Omental fat pad (tissue), 4 donors: ENCODE data around the gene N4BP2L2. TPM values are rescaled to one million over a fixed set of nuclear protein-coding genes. Genes with fewer than 3 reads are reported as not detected.
A peak's percentile ranks its signal among the peaks of the same experiment; 100 is the strongest.

Source experiments
- ATAC-seq: fragments of 150-250 bp; one replicate; pipeline ENCODE4 v1.9.1; 2016; ENCODE audit warnings: mild to moderate bottlenecking, moderate library complexity; ENCODE audit not compliant: low FRiP score
- DNase-seq: peaks from one replicate; pipeline ENCODE4 v3.0.0-alpha.2; 2019; ENCODE audit warnings: low spot score
- total RNA-seq, 4 donors: library from RNA; depleted of rRNA; stranded (reverse); fragments of >200 nt; gene quantifications; one replicate each; pipeline ENCODE4 v1.1.0, GENCODE V29; 2016
- TF ChIP-seq, protein P1 (sequence below), 3 donors: fragments of 450-650 bp; IDR thresholded peaks; one replicate each; pipeline ENCODE4 v1.5.1; 2016 to 2017; ENCODE audit warnings: antibody characterized with exemption in 3 of 3, mild to moderate bottlenecking in 3 of 3, moderate library complexity in 2 of 3

N4BP2L2 gene
- total RNA-seq, 4 donors from 2014 or later, result 95.2 to 202 (median 136) TPM

DNA sequence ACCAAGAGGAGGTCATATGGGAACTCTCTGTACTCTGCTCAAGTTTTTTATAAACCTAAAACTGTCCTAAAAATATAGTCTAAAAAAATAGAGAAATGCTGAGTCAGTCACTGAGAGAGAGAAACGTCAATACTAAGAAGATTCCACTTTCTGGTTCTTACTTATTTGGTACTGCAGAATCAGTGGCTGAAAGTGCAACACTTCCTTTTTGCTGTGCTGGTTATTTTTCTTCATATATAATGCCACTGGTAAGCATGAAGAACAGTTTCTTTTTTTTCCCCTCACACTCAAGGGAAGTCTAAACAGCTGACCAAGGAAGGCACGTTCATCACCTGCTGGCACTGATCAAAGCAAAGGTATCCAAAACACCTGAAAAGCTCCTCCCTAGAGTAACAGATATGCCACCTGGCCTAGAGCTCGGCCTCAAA is 66.4 kb downstream of the N4BP2L2 start:
- ATAC-seq, result no peak
- no peak for DNase-seq
- TF ChIP-seq, protein P1, sequence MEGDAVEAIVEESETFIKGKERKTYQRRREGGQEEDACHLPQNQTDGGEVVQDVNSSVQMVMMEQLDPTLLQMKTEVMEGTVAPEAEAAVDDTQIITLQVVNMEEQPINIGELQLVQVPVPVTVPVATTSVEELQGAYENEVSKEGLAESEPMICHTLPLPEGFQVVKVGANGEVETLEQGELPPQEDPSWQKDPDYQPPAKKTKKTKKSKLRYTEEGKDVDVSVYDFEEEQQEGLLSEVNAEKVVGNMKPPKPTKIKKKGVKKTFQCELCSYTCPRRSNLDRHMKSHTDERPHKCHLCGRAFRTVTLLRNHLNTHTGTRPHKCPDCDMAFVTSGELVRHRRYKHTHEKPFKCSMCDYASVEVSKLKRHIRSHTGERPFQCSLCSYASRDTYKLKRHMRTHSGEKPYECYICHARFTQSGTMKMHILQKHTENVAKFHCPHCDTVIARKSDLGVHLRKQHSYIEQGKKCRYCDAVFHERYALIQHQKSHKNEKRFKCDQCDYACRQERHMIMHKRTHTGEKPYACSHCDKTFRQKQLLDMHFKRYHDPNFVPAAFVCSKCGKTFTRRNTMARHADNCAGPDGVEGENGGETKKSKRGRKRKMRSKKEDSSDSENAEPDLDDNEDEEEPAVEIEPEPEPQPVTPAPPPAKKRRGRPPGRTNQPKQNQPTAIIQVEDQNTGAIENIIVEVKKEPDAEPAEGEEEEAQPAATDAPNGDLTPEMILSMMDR (IDR thresholded peaks at IDR 0.05), result no peak

DNA sequence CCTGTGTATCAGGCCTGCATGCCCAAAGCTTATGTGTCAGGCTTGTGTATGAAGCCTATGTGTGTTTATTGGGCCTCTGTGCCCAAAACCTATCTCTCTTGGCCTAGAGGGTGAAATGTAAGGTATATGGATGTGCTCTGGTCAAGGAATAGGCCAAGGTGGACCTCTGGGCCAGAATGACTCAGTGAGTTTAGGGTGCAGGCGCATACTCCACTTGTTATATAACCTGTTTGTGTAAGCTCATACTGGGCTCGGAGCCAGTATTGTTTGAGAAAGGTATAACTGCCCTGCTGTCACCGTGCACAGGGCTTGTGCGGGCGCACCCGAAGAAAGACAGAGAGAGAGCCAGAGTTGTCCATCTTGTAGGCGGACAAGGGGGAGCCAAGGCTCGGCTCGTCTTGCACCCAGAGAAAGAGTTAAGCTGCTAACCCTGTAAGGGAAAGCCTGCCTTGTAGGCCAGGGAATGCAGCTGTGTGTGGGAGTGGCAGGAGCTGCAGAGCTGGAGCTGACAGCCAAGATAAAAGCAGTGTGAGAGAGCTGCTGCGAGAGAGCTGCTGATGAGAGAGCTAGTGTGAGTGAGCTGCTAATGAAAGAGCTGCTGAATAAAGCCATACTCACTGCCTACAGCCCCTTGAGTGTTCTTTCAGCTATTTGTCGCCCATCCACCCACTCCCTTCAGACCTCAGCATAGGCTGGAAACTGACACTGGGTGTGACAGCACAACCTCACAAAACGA is 67.2 kb downstream of the N4BP2L2 start:
- TF ChIP-seq, protein P1 (IDR thresholded peaks at IDR 0.05), result no peak
- ATAC-seq (peak; percentile 53), DNase-seq (no peak)

DNA sequence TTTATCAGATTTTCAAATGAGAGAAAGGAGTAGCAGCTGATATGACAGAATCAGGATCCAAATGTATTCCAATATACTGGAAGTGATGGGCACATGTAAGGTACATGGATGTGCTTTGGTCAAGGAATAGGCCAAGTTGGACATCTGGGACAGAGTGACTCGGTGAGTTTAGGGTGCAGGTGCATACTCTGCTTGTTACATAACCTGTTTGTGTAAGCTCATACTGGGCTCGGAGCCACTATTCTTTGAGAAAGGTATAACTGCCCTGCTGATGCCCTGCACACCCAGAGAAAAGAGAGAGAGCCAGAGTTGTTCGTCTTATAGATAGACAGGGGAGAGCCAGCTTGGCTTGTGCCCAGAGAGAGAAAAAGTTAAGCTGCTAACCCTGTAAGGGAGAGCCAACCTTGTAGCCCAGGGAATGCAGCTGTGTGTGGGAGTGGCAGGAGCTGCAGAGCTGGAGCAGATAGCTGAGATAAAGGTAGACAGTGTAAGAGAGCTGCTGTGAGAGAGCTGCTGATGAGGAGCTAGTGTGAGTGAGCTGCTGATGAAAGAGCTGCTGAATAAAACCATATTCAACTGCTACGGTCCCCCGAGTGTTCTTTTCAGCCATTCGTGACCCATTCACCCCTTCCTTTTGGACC is 70.0 kb downstream of the N4BP2L2 start:
- DNase-seq (no peak), ATAC-seq (no peak)
- TF ChIP-seq, protein P1 (IDR thresholded peaks at IDR 0.05), result no peak

DNA sequence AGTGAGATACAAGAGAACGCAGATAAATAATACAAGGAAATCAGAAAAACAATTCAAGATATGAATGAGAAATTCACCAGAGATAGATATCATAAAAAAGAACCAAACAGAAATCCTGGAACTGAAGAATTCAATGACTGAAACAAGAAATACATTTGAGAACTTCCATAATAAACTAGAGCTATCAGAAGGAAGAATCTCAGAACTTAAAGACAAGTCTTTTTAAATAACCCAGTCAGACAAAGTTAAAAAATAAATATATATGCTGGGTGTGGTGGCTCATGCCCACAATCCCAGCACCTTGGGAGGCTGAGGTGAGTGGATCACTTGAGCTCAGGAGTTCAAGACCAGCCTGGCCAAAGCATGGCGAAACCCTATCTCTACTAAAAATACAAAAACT is 82.0 kb downstream of the N4BP2L2 start:
- ATAC-seq, result no peak
- TF ChIP-seq, protein P1 (IDR thresholded peaks at IDR 0.05), result no peak
- no peak for DNase-seq

DNA sequence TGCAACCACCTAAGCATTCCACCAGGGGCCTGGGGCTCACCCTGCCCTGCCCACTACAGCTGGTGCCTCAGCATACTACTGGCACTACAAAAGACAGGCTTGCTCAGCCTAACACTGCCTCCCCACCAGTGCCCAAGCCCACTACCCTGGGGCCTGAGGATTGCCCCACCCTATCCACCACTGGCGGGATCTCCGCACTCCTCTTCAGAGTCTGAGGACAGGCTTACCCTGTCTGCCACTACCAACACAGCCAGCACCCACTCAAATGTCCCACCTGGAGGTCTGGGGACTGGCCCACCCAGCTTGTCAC is 83.0 kb downstream of the N4BP2L2 start:
- TF ChIP-seq, protein P1 (IDR thresholded peaks at IDR 0.05), result no peak
- peak; percentile 23 for ATAC-seq
- no peak for DNase-seq

DNA sequence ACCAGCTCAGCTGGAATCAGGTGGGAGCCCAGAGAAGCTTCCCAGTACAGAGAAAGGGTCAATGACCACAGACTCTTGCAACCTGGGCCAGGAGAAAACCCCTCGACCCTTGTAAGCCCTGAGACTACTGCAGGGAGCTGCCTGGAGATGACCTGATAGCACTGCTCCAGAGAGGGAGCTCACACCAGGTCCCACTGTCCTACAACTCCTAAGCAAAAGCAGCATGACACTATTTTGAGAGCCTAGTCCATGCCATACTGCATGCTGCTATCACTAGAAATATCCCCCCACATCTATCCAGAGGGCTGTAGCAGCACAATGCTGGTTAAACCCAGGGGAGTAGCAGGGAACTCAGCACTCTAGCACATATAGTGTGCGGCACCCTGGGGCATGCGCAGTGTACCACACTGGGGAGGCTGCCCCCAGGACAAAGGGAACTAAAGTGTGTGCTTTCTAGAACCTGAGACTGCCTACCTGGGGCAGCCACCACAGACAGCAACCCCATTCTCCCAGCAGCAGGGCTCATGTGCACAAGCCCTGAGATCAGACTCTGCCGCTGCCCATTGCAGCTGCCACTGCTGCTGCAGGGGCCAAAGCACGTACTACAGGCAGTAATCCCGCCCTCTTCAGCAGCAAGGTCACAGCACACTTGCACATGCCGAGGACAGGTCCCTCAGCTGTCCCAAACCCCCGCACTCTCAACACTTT is 83.6 kb downstream of the N4BP2L2 start:
- TF ChIP-seq, protein P1 (IDR thresholded peaks at IDR 0.05), result no peak
- DNase-seq, result no peak
- ATAC-seq, result peak; percentile 14
